Fibroblast of lung (primary cell): ENCODE measurements around the gene RNU4-1.

Experiments used
- EZH2 ChIP-seq: IDR thresholded peaks from 2 replicates; pipeline ENCODE4 v1.5.1; 2012; ENCODE audit warnings: low read length, control low read depth, mild to moderate bottlenecking; ENCODE audit errors: missing control alignments
- TF ChIP-seq, protein P1 (sequence below), 2 donors: IDR thresholded peaks in 1 of 2; conservative IDR thresholded peaks in 1 of 2; 1 replicate in 1 of 2; 2 replicates in 1 of 2; pipeline ENCODE4 v1.5.1; 2011 to 2012; ENCODE audit warnings: low read length in 2 of 2, control low read depth in 1 of 2, inconsistent platforms in 1 of 2, low read depth in 1 of 2, mild to moderate bottlenecking in 1 of 2

DNA sequence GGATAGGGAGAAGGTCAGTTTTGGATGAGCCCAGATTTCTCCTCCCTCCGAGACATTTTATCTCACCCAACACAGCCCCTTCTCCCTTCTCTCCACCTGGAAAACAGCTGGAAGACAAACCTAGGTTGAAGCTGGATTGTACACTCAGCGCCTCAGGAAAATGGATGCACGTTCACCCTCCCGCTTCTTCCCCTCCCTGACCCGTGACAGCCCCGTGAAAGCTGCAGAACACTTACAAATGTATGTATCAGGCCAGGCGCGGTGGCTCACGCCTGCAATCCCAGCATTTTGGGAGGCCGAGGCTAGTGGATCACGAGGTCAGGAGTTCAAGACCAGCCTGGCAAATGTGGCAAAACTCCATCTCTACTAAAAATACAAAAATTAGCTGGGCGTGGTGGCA, 5.5 kb downstream of the RNU4-1 start:
- TF ChIP-seq, protein P1, sequence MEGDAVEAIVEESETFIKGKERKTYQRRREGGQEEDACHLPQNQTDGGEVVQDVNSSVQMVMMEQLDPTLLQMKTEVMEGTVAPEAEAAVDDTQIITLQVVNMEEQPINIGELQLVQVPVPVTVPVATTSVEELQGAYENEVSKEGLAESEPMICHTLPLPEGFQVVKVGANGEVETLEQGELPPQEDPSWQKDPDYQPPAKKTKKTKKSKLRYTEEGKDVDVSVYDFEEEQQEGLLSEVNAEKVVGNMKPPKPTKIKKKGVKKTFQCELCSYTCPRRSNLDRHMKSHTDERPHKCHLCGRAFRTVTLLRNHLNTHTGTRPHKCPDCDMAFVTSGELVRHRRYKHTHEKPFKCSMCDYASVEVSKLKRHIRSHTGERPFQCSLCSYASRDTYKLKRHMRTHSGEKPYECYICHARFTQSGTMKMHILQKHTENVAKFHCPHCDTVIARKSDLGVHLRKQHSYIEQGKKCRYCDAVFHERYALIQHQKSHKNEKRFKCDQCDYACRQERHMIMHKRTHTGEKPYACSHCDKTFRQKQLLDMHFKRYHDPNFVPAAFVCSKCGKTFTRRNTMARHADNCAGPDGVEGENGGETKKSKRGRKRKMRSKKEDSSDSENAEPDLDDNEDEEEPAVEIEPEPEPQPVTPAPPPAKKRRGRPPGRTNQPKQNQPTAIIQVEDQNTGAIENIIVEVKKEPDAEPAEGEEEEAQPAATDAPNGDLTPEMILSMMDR (conservative IDR thresholded peaks at IDR 0.05 in 1 of 2, IDR thresholded peaks at IDR 0.05 in 1 of 2; ENCODE audit: low read depth in 1 of 2, low read length in 2 of 2), result no peak
- no peak for TF ChIP-seq EZH2
